Iris pigment epithelial cell (primary cell): ENCODE measurements around the gene ITGA11.

Source experiments
- DNase-seq: peaks from one replicate; pipeline ENCODE4 v3.0.0-alpha.2; 2011; ENCODE audit warnings: low read depth

Gene ITGA11

DNA sequence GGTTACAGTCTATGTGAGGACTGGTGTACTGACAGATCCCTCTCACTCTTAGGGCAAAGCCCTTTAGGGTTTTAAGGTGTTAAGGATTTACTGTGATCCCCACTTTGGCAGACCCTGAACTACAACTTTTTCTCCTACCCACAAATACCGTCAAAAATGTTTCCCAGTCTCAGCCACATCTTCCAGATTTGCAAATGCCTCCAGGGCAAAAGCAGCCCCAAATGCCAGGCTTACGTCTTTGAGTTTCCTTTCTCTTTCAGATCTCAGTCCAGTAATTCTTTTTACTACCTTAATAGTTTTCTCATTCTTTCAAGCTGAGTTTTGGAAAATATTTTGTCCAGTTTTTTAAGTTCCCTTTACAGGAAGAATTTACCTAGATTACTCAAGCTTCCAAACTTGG is 13.4 kb upstream of the ITGA11 start:
- no peak for DNase-seq

DNA sequence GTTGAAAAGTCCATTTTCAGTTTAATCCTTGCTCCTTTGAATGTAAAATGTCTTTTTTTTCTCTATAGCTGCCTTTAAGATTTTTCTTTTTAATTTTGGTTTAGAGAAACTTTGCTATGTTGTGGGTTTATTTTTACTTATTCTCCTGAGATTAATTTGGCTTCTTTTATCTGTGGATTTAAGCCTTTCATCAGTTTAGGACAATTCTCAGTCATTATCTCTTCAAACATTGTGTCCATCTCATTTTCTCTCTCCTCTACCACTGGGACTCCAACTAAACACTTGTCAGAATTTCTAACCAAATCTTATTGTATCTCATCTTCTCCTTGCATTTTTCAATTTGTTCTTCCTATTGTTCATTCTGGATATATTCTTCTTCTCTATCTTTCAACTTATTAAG is 12.4 kb upstream of the ITGA11 start:
- no peak for DNase-seq

DNA sequence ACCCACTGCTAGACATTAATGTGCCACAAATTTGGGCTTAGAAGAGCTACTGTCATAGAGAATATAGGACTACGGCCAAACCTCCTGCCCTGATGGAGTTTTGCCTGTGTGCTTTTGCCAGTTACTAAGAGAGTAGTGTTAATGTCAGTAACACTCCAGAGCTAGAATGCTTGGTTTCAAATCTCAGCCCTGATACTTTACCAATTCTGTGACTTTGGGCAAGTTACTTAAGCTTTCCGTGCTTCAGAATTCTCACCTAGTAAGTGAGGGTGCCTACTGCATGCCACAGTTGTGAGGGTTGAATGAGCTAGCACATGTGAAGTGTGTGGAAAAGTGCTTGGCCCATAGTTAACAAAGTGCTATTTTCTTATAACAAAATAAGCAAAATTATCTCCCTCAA is 10.9 kb upstream of the ITGA11 start:
- no peak for DNase-seq

DNA sequence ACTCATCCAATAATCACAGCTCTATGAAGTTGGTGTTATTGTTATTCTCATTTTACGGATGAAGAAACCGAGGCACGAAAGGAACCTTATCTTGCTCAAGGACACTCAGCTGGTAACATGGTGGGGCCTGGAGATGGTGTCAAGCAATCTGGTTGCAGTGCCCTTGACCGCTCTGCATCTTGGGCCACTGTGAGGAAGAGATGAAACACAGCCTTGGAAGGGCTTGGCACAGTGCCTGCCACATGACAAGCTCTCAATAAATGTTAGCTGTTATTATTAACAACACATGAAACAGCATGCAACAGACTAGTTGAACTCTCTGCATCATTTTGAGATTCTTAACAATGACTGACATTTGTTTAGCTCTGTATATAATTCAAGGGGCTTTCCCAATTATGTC is 10.1 kb upstream of the ITGA11 start:
- no peak for DNase-seq

DNA sequence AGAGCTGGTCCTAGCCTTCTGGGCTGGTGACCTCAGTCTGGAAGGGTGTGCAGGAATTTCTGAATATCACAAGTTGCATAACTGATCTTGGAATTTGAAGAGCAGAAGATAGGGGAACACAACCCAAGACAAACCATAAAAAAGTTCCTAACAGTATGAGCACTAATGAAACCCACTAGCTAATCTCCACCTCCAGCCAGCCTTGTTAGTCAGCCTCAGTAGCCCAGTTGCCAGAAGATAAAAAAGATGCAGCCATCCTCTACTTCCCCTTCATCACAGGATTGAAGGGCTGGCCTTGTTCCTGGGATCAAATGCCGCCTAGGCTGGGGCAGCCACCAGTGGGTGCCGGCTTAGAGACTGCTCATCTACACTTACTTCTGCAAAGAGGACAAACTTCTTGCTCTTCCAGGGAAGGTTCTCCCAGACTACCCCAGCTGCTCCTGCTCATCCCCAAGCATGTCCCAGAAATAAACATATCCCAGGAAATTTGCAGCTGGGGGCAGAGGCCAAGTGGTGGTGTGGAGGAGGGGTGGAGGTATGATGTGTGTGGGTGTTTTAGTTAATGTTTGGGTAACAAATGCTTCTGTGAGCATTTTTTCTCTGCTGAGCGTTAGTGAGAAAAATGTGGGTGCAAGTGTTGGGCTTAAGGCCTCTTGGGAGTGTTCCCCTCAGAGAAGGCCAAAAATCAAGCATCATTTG is 9.2 kb upstream of the ITGA11 start:
- DNase-seq: no peak

DNA sequence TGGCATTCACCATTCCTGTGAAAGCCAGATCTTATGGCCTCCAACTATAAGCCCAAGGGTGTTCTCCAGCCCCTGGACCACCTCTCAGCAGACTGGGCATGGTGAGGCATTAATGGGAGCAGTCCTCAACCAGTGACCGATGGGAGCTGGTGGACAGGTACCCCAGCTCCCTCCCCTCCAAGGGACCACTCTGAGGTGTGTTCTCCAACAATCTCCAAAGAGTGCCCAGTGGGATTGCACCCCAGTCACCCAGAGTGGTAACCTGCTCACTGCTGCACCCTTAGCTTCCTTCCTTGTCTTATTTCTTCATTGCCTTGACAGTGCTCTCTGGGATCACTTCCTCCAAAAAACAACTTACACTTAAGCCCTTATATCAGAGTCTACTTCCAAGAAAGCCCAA is 8.2 kb upstream of the ITGA11 start:
- DNase-seq: no peak

DNA sequence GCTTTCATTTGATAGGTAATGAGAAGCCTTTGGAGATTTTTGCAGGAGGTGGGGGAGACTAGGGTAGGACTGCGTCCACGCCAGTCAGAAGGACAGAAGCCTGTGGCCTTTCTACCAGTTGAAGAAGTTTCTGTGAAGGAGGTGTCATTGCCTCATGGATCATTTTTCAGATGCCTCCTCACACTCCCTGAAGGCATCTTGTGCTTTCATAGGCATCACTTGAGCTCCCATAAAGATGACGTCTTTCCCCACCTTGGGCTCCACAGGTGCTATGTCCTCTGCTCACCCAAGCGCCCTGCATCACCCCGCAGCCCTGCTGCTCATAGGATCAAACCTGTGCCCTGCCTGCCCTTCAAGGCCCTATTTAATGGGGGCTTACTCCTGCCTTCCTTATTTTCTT is 7.5 kb upstream of the ITGA11 start:
- DNase-seq: no peak

DNA sequence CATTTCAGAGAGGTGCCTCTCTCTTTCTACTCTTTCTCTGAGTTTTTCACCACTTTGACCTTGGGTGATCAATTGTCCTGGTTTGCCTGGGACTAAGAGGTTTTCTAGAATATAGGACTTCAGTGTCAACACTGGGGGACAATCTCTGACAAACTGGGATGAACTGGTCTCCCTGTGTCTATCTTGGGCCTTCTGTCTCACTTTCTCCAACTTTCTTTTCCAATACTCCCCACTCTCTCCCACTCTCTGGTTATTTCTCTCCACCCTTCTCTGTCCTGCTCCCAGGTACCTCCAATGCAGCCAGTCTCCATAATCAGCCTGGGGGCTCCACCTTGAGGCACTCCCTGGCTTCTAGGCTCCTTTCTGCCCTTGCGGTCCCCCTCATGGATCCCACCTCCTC is 4.7 kb upstream of the ITGA11 start:
- DNase-seq: no peak

DNA sequence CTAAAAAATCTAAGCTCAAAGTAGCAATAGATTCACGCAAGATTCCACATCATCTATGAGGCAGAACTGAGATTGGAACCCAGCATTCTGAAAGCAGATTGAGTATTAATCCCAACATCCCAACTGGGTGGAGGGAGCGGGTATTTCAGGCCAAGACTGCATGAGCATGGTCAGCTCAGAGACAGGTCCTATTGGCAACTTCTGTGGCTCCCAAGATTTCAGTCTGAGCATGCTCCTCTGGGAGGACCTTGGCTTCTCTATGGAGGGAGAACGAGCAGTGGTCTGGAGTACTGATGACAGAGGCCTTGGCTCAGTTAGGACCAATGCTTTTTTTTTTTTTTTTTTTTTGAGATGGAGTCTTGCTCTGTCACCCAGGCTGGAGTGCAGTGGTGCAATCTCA is 4.0 kb upstream of the ITGA11 start:
- no peak for DNase-seq

DNA sequence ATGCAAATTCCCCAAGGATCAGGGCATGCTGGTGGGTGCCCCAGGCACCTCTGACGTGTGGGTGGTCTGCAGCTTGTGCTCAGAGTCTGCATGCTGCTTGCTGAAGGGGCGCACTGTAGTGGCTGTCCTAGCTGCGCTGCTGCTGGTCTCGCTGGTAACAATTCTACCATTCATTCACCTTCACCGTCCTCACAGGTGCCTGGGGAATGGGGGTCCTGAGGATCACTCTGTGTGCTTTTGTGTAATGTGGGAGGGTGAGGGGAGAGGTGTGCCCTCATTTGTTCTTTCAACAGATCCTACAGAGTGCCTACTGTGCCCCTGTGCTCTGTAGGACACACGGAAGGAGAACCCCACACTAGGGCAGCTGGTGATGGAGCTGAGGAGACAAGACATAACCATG is 2.1 kb upstream of the ITGA11 start:
- DNase-seq: no peak

DNA sequence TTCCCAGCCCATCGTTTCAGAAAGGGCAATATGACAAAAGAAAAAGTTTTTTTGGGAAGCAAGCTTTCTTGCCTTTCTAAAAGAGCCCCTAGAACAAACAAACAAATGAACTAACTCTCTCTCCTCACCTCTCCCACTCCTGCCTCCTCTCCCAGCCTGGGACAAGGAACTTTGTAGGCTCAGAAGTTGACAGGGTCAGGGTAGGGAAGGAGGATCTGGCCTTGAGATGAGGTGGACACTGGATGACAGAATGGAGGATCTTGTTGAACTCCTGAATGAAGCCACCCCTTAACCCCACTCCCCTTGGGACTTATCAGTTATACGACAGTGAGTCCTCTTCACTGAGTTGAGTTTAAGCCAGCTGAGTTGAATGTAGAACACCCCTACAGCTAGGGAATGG is 1.6 kb upstream of the ITGA11 start:
- DNase-seq: no peak

DNA sequence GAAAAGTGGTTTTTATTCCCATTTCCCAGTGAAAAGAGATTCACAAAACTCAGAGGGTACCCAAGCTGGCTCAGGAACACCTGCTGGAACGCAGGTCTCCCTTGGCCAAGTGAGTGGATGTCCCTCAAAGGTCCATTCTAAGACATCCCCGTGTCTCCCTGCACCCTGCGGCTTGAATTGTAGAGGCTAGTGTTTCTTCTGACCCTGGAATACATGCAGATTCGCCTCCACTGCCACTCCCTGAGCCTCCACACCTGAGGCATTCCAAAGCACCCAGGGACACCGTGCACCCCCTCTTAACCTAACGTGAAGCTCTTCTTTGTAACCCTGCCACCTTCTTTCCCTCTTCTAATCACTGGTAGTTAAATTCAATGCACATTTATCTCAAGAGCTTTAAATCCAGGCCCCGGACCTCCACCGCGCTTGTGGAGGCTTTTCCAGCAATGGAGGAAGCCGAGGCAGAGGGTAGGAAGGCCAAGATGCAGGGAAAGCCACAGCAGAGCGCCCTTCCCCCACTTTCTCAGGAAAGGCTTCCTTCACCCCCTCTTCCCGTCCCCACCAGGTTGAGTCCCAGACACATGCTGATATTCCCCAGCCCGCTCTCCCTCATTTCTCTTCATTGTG is 590 bp upstream of the ITGA11 start:
- no peak for DNase-seq

DNA sequence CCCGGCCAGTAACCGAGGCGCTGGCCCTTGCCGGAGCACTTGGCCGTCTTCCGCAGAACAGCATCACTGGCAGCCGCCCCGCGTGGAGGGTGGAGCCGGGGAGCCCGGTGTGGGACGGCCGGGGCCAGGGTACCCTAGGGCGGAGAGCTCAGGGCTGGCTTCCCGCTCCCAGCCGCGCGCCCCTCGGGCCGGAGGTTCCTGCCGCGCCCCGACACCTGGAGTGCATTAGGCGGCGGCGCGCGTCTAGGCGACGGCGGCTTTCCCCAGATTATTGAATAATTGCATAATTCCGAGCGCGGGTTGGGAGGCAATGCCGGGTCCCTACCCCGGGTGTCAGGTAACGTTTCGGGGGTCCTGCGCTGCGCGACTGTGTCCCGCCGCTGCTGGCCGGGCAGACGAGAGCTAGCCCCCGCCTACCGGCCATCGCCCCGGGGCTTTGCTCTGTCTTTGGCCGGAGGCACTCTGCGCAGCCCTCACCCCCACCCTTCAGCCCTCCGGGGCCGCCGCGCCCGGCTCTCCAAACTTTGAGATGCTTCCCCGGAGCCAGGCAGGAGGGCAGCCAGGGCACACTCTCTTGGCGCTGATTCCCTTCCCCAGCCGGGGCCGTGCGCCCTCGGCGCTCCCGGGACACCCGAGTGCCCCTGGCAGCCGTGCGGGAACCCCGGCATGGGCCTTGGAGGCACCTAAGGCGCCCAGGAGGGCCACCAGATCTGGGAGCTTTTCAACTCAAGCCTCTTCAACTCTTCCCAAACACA is 749 bp downstream of the ITGA11 start:
- DNase-seq: peak; percentile 8

DNA sequence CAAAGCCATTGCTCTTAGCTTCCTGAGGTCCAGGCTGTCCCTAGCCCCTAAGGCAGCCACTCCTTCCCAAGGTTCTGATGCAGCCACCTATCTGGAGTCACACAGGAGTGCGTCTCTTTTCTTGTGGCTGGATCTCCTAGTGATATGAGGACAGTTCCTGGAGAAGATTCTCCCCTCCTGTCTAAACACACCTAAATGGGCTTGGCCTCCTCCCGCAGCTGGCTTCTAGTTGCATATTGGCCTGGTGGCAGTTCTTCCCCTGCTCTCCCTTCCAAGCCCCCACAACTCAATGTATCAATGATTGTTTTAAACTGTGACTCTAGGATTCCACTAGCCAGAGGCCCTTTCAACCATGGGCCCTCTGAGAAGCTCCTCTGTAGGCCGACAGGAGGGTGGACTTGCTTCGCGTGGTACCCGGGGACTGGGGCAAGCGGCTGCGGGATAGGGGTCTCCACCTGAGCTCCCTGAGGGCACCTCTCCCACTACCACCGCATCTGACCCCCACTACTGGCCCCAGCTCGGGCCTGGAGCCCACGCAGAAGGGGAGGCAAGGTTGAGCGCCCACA is 1.4 kb downstream of the ITGA11 start:
- no peak for DNase-seq

DNA sequence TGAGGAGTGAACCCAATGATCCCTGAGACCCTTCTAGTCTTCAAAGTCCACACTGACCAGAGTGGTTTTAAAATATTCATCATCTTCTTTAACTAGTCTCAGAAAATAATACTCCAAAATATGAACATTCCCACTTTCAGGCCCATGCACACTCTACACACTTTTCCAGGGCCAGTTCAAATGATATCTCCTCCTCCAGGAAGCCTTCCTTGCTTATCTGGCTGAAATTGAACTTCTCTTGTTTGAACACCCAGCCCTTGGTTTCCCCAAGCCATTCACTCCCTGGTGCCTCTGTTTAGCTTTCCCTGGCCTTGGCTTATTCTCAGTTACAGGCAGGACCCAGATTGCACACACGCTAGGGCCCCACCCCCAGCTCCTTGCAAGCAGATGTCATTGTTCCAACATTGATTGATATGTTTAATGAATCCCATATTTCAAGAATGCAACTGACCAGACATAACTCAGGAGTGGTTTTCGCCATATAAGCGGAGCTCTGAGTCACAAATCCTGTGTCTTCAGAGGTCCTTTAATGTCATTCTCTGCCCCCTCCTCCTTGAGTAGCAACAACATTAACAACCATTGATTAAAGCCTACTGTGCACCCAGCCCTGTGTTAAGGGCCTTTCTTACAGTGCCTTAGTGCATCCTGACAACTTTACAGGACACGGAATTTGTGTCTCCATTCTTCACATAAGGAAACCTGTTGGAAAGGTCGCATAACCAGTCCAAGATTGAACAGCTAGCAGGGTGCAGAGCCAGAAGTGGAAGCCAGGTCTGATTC is 2.1 kb downstream of the ITGA11 start:
- DNase-seq: peak; percentile 29

DNA sequence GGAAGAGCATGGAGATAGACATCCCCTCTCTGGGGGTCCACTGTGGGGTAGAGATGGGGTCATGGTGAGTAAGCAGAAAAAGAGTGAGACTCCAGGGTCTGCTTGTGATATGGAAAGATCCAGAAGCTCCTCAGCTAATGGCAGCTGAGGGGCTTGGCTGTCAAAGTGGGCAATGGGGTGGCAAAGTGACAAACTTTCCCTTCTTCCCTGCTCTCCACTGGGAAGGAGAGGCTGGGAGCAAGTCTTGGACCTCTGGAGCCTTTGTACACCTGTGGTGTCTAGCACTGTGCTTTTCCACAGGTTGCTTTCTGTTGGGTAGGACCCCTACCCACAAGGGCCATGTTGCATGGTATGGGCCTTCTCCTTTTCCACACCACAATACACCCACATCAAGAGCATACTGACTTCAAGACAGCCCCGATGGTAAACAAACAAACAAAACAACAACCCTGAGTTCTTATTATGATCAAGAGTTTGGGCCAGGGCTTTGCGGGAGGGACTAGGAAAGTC is 3.5 kb downstream of the ITGA11 start:
- DNase-seq: no peak

DNA sequence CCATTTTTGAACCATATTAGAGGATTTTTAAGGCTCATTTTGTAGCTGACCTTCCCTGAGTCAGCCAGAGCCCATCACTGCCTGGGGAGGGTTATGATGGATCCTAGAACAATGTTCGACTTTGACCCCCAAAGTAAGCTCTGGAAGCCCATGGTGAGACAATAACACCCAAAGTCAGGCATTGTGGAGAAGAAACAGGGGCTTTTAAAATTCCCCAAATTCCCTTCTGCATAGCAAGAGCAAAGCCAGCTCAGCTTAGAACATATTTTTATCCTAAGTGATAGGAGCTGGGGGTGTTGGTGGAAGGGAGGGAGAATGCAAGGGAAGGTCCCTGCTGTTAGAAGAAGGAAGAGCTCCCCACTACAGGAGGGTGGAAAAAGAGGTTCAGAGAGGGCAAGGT is 4.0 kb downstream of the ITGA11 start:
- DNase-seq: no peak

DNA sequence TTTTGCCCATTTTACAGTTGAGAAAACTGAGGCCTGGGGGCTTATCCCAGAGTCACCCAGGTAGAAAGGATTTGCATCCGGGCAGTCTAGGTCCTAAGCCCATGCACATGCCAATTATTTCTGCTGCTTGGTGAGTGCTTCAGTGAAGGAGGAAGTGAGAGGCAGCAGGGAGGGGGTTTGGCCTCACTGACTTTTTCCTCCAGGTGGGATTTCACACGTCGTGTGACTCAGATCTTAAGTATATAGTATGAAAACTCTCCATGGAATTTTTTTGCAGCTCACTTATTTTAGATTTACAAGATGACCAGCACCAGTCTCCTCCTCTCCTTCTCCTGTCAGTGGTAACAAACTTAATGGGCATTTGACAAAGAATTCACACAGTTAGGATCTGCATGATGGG is 4.6 kb downstream of the ITGA11 start:
- DNase-seq: no peak

DNA sequence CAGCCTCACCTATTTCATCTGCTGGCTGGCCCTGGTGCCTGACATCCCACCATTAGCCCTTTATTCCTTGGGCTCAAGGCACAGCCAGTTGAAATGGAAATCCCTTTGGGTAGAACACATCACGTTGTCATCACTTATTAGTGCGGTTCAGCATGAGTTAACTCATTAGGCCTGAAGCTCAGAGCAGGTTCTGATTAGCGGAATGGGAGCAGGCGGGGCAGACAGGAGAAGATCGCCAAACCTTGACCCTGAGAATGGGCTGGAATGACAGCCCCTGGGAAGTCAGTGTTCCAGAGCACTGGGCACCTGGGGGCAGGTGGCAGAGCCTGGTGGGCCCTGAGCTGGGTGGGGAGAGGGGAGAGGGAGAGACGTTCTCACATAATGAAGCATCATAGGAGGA is 5.8 kb downstream of the ITGA11 start:
- no peak for DNase-seq

DNA sequence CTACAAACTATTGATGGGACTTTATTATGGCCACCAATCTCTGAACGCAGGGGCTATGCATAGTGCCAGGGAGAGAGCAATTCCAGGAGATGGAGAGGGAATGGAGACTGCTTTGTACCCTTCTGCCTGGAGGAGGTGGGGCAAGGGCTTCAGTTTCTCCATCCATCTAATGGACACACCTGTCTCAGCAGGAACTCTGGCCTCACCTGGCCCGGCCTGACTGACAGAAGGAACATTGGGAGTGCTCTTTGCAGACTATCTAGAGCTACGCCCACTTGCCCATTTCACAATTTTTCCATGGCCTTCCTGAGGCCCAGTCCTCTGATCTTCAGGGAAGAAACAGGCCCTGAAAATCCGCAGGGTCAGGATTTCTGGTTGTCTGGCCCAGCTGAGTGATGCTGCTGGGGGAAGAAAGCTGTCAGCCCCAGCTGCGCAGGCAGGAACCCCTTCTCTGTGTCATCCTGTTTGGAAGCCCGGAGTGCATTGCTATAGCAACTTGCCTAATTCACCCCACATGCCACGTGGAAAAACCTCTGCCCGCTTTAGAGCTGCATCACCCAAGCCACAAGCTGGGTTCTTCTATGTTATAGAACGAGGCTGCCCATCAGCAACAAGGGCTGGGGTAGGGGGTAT is 6.4 kb downstream of the ITGA11 start:
- no peak for DNase-seq

DNA sequence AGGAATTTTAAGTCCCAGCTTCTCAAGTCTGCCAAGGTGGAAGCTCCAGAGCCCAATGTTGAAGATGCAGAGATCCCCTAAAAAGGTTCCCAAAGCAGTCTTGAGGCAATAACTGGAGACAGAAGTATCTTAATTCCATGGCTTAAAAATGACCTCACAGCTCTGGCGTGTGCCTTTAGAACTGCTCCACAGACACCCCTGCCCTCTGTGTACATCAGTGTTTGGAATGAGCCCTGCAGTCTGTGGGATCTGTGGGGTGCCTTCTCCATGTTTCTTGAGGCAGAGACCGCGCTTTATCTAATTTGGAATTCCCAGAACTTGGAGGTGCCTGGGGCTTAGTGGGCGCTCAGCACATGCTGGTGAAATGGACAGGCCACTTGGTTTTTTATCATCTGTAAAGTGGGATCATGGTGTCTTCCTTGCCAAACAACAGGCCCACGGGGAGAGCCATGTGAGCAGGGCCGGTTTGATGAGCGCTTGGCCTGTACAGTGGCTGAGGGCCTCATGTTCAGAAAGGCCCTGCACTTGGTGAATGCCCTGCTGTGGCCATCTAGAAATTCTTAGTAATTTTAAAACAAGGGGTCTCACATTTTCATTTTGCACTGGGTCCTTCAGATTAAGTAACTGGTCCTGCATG is 7.1 kb downstream of the ITGA11 start:
- peak; percentile 12 for DNase-seq
